ENCODE measurements around the gene SUPT5H.

DNA sequence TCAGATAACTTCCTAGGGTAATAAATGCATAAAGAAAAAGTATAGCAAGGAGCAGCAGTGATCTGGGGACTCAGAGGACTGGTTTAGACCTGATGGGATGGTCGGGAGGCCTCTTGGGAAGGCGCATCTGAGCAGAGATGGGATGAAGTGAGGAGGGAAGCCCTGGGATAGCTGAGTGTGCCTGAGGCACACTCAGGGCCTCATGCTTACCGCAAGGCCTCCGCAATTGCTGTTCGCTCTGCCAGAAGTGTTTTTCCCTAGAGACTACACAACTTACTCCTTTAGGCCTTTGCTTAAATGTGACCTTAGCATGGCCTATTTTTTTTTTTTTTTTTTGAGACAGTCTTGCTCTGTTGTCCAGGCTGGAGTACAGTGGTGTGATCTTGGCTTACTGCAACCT is 49.3 kb downstream of the SUPT5H start:
- TF ChIP-seq, protein P1, sequence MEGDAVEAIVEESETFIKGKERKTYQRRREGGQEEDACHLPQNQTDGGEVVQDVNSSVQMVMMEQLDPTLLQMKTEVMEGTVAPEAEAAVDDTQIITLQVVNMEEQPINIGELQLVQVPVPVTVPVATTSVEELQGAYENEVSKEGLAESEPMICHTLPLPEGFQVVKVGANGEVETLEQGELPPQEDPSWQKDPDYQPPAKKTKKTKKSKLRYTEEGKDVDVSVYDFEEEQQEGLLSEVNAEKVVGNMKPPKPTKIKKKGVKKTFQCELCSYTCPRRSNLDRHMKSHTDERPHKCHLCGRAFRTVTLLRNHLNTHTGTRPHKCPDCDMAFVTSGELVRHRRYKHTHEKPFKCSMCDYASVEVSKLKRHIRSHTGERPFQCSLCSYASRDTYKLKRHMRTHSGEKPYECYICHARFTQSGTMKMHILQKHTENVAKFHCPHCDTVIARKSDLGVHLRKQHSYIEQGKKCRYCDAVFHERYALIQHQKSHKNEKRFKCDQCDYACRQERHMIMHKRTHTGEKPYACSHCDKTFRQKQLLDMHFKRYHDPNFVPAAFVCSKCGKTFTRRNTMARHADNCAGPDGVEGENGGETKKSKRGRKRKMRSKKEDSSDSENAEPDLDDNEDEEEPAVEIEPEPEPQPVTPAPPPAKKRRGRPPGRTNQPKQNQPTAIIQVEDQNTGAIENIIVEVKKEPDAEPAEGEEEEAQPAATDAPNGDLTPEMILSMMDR (conservative IDR thresholded peaks at IDR 0.05; ENCODE audit: low read depth, low read length), result no peak
- TF ChIP-seq EZH2 (IDR thresholded peaks at IDR 0.05; ENCODE audit: low read length, unreplicated experiment), result no peak
- TF ChIP-seq EZH2phosphoT487 (IDR thresholded peaks at IDR 0.05; ENCODE audit: borderline replicate concordance, low read length), result no peak
